Measurements from ENCODE around the gene CSK.

DNA sequence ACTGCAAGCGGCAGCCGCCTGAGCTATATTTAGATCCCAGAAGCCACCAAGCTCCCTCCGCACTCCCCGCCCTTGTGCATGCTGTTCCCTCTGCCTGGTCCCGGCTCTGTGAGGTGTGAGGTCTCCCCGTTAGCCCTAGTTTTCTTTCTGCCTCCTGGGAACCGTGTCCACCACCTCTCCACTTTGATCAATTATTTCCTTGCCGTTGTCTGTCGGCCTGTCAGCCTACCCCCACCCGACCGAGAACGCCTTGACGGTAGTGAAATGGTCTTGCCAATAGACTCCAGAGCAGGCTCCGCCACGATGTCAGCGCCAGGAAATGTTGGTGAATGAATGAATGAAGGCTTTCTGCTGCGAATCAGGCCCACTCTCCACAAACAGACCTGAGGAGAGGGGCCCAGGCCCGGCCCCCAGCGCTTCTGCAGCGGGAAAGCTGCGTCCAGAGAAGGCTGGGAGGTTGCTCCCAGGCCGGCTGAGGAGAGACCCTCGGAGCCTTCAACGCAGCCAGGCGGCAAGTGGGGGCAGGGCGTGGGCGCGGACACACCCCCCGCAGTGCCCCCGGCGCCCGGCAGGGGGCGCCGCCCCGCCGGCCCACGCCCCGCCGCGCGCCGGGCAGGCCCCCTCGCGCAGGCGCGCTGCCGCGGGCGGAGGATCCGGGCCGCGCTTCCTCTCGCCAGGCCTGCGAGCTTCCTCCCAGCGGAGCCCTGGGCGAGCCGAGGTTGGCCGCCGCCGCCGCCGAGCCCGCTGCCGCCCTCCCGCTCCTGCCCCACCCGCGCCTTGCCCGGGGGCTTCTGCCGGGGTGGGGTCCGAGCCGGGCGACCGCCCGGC is at the start of gene CSK:
- no peak for TF ChIP-seq EZH2 (IDR thresholded peaks at IDR 0.05; ENCODE audit: borderline replicate concordance, low read length)
- TF ChIP-seq, protein P1, sequence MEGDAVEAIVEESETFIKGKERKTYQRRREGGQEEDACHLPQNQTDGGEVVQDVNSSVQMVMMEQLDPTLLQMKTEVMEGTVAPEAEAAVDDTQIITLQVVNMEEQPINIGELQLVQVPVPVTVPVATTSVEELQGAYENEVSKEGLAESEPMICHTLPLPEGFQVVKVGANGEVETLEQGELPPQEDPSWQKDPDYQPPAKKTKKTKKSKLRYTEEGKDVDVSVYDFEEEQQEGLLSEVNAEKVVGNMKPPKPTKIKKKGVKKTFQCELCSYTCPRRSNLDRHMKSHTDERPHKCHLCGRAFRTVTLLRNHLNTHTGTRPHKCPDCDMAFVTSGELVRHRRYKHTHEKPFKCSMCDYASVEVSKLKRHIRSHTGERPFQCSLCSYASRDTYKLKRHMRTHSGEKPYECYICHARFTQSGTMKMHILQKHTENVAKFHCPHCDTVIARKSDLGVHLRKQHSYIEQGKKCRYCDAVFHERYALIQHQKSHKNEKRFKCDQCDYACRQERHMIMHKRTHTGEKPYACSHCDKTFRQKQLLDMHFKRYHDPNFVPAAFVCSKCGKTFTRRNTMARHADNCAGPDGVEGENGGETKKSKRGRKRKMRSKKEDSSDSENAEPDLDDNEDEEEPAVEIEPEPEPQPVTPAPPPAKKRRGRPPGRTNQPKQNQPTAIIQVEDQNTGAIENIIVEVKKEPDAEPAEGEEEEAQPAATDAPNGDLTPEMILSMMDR (conservative IDR thresholded peaks at IDR 0.05 in 1 of 2, IDR thresholded peaks at IDR 0.05 in 1 of 2; ENCODE audit: extremely low read depth in 1 of 2, insufficient read depth in 1 of 2, low read depth in 1 of 2, low read length in 2 of 2), result peak; percentile 32 to 58

All from mammary epithelial cell (primary cell).